NCI-H1694 treated with DMSO at 0.1 percent for 48 hours (cell line): ENCODE results near the gene ADAMTSL1.

ENCODE experiments used
- DNase-seq: peaks from one replicate; lab custom pipeline; 2025; lab: John Stamatoyannopoulos, UW

Gene ADAMTSL1

GRCh38 chr9:18941060-18941740 is 467.2 kb downstream of the ADAMTSL1 start:
- DNase-seq, result no peak

DNA sequence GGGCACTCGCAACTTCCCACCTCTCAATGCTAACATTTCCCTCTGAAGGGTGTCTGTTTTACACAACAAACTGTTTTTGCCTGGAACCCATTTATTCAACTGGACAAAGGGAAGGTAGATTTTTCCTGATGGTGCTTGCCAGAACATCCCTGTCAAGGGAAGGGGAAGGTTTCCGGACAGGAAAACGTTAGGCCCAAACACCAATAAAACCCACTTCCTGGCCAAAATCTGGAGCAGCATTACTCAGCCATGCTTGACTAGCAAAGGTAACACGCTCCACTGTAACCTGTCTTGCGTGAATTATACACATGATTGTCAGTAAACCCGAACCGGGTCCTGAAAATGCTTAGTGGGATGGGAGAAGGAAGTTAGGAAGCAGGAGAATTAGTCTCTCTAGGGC is 468.8 kb downstream of the ADAMTSL1 start:
- DNase-seq, result no peak

DNA sequence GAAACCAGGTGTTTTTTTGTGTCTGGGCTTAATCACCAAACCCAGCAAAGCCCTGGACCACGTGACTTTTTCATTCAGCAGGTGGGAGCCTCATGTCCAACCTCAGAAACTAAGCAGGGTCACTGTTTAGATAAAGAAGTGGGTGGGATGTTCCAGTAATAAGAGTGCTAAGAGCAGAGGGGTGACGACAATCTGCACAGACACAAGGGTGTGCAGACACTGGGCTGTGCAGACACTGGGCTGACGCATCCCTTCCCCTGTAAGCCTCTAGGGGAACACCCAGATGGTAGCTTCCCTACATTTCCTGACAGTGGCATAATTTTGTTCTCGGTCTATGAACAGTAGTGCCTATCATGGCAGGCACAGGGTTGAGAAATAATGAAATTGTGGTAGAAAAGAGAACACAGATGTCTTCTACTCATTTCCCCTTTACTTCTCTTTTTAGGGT is 474.0 kb downstream of the ADAMTSL1 start:
- DNase-seq, result no peak

GRCh38 chr9:18951936-18952335 is 478.0 kb downstream of the ADAMTSL1 start:
- no peak for DNase-seq

- DNase-seq, result no peak
Measured at GRCh38 chr9:18955626-18956025, 481.7 kb downstream of the ADAMTSL1 start.
